ENCODE results near the gene PALM.
"Not testable (repeated sequence)": the region's sequence is repeated elsewhere in the genome, so short reads cannot be mapped to it uniquely, and the experiment has no call there.

Gene PALM, protein sequence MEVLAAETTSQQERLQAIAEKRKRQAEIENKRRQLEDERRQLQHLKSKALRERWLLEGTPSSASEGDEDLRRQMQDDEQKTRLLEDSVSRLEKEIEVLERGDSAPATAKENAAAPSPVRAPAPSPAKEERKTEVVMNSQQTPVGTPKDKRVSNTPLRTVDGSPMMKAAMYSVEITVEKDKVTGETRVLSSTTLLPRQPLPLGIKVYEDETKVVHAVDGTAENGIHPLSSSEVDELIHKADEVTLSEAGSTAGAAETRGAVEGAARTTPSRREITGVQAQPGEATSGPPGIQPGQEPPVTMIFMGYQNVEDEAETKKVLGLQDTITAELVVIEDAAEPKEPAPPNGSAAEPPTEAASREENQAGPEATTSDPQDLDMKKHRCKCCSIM

DNA sequence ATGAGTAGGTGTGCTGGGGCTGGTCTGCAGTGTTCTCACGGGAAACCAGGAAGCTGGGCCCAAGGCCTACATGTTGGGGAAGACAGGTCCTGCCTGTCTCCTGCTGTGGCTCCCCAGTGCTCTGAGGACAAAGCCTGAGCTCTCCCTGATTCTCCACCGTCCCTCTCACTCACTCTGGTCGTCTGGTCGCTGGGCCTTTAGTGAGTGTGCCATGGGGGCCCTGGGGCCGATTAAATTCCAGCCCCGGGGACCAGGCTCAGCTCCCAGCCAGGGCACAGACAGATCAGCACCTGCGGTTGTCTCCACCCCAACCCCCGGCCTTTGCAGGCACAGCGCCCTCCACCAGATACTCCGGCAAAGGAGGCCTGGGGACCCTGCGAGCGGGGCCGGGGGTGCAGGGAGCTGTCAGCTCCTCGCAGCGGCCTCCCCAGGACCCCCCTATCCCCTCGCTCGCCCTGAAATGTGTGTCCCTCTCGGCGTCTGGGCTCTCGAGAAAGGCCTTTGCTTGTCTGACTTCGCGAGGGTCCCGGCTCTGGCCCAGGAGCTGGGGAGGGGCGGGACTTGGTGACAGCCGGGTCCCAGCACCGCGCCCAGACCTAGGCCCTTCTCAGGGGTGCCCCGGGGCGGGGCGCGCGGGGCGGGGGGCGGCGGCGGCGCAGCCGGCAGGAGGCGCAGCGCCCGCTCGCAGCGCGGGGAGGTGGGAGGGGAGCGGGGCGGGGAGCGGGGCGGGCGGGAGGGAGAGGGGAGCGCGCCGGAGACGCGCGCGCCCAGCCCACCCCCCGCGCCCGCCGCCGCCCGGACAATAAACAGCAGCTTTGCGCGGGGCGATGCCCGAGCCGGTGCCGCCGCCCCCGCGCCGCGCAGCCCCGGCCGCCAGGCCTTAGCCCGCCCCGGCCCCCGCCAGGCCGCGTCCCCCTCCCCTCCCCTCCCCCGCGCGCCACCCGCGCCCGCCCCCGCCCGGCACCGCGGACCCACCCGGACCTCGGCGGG is at the start of gene PALM:
PALM (plus strand) TSS at position 782 of the 990 bp plus-strand sequence. CDS start 212 bp downstream, outside the sequence.
- no peak for FAIRE-seq

DNA sequence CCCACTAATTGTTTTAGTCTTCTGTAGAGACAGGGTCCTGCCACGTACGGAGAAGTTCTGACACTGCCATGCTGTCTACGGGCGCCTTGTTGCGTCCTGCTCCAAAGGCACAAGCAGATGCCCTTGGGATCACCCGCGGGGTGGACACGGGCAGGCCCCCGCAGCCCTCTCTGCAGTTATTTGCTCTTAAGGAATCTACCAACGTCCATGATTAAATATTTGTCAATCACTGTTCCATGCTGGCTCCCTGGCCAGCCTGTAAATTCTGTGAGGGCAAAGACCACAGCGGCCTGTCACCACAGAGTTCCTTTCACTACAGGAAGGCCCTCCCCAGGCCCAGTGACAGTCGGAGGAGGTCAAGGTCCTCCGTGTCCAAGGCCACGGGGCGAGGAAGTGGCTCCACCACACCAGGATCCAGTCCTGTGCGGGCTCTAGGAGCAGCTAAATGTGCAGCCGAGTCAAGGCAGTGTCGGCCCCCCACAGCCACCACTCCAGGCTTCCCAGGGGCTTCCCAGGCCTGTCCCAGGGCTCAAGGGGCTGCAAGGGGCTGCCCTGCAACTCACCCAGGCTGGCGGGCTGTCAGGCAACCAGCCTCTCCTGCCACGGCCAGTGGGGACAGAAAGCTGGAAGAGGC is 47.8 kb upstream of the PALM start:
- FAIRE-seq, result no peak

DNA sequence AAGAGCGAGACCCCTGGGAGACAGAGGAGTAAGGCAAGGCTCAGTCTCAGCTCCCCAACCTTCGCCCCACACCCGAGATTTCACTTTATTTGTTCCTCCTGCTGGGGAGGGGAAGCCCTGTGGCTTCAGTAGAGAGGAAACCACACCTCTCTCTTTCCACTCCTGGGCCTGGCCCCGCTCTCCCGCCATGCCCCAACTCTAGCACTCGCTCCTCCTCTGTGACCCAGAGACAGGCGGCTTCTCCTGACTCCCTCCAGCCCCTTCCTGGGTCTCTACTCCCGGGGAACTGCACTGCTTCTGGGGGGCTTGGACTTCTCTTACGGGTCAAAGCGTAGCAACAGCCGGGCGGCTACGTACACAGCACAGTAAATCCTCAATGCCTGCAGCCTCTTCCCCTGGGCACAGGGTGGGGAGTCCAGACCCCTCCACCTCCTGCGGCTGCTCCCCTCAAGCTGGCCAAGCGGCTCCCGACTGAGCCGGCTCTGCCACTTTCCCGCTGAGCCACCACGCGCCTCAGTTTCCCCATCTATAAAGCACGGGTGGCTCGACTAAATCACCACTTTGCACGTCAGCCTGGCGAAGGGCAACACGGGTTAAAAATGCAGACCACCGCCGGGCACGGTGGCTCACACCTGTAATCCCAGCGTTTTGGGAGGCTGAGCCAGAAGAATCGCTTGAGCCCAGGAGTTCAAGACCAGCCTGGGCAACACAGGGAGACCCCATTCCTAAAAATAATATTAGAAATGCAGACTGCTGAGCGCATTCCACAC is 47.1 kb upstream of the PALM start:
- FAIRE-seq, result no peak

DNA sequence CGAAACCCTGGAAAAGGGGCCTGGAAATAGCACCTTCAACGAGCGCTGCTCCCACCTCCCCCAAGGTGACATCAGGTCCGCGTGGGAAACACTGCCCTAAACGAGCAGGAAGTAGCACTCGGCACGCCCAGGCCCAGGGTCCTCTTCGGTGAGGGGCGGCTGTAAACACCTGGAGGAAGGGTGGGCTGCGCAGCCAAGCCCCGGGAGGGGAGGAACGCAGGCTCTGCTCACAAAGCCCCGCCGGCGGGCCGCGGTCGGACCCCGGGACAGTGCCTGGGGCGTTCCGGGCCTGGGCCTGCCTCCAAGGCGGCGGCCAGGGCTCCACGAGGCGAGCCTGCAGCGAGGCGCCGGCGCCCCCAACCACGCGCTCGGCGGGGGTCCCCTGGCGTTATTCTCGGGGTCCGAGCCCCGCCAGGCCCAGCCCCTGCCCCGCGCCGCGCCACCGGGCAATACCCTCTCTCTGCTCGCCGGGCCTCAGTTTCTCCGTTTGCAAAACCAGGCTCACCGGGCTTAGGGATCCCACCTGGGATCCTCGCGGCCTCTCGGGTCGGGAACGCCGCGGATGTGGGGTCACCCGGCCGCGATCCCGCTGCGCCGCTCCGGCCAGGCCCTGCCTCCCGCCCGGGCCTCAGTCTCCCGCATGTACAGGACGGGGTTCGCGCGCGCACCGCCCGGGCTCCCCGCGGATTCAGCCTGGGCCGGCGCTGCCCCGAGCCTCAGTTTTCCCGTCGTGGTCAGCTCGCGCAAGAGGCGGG is 46.4 kb upstream of the PALM start:
- no peak for FAIRE-seq

DNA sequence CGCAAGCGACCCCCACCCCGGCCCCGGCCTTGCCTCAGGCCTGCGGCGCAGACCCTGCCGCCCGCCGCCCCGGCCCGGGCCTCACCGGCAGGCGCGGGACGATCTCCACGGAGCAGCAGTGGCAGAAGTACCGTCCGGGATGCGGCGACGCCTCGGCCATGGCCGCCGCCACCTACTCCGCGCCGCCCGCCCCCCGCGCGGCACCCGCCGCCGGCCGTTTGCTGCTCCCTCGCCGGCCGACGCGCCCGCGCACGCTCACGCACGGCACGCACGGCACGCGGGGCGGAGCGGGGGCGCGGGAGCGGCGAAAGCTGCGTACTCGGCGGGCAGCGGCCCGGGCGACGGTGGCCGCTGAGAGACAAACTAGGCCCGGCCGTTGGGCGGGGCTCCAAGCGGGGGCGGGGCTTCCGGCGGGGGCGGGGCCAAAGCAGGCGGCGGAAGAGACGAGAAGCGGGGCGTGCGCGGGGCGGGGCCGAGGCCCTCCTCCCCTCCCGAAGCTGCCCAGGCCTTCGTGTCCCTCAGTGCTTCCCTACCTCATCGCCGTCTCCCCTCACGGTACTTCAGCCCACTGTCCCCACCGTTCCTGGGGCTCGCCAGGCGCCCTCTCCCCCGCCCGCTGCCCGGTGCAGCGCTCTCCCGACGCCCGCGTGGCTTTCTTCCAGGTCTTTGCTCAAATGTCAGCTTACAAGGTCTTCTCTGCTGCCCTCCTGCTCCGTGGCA is 45.6 kb upstream of the PALM start, which contains the start of gene RNF126:
RNF126 (minus strand) TSS at position 253 of the 720 bp plus-strand sequence; CDS start at position 160, 93 bp downstream.
- no peak for FAIRE-seq

DNA sequence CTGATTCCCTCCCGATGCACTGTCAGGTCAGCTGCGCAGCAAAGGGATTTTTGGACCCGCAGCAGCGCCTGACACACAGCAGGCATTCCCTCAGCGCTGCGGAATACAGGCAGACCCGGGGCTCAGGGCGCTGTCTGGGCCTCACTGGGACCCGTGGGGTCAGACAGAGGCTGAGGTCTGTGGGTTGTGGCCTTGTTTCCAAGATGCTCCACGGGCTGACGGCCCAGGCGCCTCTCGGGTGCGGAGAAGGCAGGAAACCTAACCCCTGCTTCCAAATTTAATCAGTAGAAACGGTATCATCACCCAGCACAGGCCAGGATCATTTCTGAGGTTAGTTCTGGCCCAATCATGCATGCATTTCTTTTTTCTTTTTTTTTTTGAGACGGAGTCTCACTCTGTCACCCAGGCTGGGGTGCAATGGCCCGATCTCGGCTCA is 45.0 kb upstream of the PALM start:
- no peak for FAIRE-seq

DNA sequence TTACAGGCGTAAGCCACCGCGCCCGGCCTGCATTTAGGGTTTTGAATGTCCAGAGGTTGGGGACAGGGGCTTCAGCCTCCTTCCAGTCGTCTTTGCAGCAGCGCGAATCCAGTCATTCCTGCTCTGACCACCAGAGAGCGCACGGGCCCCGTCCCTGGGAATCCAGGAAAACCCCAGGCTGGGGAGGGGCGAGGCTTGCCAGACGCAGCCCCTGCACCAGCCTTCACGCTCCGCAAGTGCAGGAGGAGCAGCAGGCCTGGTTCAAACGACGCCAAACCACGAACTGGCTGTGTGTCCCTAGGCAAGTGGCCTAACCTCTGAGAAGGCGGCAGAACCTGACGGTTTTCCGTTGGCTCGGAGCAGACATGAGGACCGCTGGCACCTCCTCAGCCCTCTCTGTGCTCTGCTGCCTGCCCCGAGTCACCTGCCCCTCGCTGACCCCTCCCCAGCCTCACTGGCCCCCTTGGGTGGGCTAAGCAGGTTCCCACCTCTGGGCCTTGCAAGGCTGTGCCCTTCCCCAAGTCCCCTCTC is 43.8 kb upstream of the PALM start:
- no peak for FAIRE-seq

DNA sequence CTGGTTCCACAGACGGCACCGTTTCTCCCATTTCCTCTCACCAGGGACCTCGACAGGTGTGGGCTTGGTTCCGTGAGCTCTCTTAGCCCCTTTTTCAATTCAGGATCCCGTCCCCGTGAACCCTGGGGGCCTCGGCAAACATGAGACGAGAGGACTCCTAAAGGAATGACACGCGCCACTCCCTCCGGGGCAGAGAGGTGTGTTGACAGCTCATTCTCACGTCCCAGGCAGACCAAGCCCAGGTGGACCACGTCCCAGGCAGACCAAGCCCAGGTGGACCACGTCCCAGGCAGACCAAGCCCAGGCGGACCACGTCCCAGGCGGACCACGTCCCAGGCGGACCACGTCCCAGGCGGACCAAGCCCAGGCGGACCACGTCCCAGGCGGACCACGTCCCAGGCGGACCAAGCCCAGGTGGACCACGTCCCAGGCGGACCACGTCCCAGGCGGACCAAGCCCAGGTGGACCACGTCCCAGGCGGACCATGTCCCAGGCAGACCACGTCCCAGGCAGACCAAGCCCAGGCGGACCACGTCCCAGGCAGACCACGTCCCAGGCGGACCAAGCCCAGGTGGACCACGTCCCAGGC is 41.7 kb upstream of the PALM start:
- FAIRE-seq, result not testable (repeated sequence)

DNA sequence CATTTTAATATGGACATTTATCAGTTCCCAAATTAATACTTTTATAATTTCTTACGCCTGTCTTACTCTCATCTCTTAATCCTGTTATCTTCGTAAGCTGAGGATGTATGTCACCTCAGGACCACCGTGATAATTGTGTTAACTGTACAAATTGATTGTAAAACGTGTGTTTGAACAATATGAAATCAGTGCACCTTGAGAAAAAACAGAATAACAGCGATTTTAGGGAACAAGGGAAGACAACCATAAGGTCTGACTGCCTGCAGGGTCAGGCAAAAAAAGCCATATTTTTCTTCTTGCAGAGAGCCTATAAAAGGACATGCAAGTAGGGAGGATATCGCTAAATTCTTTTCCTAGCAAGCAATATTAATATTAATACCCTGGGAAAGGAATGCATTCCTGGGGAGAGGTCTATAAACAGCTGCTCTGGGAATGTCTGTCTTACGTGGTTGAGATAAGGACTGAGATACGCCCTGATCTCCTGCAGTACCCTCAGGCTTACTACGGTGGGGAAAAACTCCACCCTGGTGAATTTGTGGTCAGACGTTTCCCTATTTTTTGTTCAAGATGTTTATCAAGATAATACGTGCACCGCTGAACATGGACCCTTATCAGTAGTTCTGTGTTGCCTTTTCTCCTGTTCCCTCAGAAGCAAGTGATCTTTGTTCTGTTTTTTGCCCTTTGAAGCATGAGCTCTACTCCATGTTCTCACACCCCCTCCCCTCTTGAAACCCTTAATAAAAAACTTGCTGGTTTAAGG is 39.9 kb upstream of the PALM start:
- FAIRE-seq, result not testable (repeated sequence)

DNA sequence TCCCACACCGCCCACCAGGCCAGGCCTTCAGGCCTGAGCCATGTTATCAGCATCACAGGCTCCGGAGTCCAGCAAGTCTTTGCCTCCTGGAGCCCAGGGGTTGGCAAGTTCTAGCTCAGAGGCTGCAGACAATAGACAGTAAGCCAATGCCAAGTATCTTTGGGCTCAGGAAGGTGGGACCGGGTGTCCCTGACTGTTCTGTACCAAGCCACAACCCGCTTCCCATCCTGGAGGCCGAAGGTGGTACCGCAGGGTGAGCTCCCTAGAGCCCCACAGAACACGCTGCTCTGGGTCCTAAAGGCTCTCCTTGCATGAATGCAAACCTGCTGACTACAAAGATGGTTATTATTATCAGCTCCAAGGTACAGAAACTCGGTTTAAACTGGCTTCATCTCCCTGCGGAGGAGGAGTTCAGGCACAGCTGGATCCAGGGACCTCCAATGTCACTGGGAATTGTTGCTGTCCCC is 38.1 kb upstream of the PALM start:
- no peak for FAIRE-seq

DNA sequence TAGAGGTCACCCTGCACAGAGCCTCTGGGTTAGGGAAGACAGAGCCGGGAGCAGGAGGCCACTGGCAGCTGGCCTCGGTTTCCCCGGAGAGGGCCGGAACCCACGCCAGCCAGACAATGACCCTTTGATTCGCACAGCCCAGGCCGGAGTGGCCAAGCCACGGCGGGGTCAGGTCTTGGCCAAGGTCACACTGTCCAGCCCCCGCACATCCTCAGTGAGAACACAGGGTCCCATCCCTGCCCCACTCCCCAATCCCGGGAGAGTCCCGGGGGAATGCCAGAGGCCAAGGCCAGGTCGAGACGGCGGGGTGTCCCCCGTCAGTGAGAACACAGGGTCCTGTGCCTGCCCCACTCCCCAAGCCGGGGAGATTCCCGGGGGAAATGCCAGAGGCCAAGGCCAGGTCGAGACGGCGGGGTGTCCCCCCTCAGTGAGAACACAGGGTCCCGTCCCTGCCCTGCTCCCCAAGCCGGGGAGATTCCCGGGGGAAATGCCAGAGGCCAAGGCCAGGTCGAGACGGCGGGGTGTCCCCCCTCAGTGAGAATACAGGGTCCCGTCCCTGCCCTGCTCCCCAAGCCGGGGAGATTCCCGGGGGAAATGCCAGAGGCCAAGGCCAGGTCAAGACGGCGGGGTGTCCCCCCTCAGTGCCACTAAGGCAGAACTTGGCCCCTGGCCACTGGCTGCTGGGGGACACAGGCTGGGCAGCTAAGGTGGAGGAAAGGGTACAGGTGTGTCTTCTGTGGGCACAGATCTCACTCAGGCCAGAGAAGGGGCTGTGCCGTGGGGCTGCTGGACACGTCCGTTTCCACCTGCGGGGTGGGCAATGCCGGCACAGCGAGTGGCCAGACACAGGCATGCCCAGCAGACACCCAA is 34.2 kb upstream of the PALM start:
- no peak for FAIRE-seq

DNA sequence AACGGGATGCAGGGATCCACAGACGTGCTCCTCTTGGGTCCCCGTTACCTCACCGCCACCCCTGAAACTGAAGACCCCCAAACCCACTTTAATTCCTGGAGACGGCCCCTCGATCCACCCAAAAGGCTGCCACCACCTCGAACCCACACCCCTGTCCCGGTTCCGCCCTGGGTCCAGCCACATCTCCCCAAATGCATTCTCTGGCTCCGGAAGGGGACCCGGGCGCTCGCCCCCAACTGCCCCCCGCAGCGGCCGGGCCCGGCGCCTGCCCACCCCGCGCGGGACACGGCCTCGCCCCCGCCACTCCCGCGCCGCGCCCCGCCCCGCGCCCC is 32.8 kb upstream of the PALM start:
- FAIRE-seq, result no peak

DNA sequence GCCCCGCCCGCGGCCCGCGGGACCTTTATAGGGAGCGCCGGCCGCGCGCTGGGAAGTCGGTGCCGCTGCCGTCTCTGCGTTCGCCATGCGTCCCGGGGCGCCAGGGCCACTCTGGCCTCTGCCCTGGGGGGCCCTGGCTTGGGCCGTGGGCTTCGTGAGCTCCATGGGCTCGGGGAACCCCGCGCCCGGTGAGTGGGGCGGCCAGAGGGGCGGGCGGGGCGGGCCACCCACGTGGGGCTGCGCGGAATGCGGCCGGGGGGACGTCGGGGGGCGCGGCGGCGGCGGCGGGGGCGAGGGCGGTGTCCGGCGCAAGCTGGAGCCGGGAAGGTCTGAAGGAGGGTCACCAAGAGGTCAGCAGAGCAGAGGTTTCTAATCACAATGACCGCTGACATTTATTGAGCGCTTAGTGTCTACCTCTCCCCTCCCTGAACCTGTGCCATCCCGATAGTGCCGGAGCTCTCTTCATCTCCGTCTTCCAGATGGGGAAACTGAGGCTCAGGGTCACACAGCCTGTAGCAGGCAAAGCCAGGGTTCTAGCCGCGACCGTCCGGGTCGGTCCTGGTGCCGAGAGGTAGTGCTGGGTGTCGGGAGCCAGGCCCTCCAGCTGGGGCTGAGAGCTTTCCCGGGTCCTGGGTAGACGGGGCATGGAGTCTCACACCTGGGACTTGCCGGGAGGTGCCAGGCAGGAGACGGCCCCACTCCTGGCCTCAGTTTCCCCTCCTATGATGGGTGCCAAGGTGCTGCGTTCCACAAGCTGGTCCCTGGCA is 32.2 kb upstream of the PALM start, which contains the start of gene FSTL3:
FSTL3 (plus strand) TSS at position 54 of the 767 bp plus-strand sequence; CDS start at position 86, 32 bp downstream.
- FAIRE-seq, result no peak

DNA sequence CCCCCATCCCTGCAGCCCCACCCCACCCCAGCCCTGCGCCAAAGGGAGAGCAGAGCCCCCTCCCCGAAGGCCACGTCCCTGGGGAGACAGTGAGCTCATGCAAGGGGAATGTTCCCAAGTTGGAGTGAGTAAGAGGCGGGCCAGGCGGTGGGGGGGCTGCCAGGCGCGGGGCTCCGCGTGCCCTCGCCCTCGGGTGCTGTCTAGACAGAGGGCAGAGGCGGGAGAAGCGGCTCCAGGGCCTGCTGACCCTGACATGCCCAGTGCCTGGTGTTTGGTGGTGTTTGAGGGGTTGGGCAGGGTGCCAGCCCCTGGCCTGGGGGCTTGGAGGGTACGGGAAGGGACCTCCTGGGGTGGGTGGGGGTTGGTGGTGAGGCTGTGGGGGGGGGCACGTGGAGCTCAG is 31.5 kb upstream of the PALM start:
- no peak for FAIRE-seq

DNA sequence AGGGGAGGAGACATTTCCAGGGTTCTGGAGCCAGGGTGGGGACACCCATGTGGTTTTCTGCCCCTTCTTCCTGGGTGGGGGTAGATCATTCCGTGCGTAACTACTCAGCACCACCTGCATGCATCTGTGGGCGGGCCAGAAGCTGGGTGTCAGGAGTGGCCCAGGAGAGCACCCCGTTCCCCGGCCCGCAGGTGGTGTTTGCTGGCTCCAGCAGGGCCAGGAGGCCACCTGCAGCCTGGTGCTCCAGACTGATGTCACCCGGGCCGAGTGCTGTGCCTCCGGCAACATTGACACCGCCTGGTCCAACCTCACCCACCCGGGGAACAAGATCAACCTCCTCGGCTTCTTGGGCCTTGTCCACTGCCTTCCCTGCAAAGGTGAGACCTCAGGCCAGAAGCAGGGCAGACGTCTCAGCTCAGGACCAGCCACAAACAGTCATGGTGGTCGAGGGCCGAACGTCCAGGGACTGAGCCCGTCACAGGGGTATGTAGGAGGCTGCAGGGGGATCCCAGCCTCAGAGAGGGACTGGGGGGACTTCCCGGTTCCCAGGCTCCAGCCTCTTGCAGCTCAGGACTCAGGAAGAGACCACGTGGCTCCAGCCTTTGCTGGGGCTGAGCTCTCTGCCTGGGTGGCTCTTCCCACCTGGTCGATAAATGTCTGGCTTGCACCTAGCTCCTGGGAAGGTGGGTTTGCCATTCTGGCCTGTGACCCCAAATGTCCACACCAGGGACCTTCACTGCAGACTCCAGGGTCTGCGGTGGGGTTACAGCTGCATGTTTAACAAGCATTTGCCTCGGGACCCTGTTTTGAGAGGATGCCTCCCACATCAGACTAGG is 30.9 kb upstream of the PALM start:
- no peak for FAIRE-seq

DNA sequence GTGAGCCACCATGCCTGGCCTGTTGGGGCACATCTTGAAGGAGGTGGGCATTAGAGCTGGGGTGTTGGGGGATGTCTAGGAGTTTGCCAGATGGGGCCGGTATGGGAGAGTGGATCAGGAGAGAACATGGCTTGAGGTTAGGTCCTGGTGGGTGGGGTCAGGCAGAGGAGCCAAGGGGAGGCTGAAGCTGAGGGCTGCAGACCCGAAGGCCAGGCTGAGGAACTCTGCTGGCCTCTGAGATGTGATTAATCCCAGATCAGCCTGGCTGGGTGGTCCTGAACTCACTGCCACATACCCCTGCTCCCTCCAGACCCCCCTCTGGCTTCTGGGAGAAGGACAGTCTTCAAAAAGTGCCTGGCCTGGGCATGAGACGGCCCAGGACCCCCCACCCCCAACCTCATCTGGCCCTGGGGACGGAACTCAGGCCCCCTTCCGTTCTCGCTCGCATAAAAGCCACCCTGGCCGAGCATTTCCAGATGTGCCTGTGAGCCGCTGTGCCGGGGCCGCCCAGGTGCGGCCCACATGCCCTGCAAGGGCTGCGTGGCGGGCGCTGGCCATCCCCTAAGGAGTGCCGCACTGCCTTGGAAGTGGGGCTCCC is 29.8 kb upstream of the PALM start:
- no peak for FAIRE-seq
